ENCODE results near the gene TBC1D4.
"Not testable (repeated sequence)": the region's sequence is repeated elsewhere in the genome, so short reads cannot be mapped to it uniquely, and the experiment has no call there.

Gene TBC1D4

DNA sequence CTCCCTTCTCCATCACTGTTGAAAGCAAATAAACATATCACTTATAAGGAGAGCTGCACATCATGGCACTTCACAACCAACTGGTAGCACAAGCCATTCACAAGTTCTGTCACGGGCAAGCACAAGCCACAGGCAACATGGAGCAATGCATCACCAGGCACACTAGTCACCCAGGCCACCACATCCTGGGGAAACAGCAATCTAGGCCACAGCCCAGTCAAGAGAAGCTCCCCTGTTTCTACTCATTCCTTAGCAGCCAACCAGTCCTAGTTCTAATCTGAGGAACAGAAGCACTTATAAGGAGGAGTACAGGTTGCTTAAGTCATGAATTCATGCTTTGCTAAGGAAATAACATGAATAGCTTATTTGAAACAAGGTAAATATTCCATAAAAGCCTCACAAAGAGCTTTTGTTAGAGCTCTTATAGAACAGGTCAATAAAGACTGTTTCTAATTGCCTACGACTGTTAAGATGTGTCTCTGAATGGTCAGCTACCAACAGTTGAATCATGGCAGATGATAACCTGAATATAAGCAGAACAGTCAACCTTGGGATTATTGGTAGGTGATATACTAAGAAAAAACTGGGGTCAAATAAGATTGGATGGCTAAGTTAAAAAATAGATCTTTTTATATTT is 169.0 kb downstream of the TBC1D4 start:
- no peak for DNase-seq

DNA sequence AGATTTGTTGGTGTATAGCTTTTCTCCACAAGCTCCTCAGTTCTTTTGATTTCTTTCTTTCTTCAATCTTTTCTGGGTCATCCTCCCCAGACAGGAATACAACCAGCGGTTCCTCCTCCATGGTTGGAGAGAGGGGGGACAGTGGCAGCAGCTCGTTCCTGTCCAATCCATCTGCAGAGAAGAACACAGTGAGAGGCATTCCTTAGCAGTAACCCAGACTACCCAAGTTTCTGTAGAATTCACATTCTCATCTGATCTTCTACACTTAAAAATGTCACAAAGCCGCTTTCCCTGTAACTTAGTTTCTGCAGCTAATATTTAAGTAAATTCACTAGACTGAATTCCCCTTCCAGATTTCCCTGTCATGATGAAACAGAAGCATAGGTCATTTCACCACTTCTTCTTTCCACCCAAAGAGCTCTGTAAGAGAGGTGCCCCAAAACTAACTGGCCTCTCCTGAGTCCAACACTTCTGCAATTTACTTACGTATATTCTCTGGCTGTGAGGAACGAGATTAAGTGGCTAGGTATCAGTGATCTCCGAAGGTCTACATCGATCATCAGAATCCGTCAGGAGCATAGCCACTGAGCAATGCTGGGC is 171.9 kb downstream of the TBC1D4 start:
- DNase-seq = no peak

DNA sequence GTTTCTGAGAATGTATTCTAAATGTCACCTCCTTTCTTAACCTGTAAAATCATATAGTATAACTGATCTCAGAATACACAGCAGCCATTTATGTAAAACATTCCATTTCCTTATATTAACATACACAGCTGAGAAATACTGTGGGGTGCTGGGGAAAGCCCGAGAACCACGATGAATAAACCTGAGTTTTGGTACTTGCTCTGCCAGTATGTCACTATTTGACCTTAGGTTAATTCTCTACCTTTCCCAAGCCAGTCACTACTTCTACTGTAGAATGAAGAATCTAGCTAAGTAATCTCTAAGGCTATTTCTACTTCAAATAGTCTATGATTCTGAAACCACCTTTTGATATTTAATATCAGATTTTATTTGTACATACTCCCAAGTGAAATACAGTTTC is 173.7 kb downstream of the TBC1D4 start:
- no peak for DNase-seq

DNA sequence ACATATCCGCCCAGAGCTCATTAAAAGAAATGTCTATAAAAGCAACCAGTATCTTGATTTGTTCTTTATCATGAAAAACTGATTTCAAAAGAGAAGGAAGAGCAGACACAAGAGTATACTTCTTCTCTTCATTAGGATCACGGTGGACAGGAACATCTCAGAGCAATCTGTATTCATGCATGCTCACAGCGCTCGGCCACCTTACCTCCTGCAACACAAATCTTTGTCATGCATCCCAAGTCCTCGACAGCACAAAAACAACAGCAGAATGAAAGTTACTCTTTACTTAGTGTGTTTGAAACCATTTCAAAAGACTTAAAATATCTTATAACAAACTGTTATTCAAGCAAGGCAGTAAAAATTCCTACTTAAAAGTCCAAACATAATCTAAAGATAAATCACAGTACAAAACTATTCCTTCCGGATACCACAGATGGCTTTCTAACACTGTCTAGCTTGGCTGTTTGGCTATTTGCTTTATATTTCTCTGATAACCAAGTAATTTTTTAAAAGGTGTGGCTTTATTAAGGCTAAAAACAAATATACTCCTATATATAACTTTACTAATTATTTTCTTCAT is 174.5 kb downstream of the TBC1D4 start:
- DNase-seq = no peak

DNA sequence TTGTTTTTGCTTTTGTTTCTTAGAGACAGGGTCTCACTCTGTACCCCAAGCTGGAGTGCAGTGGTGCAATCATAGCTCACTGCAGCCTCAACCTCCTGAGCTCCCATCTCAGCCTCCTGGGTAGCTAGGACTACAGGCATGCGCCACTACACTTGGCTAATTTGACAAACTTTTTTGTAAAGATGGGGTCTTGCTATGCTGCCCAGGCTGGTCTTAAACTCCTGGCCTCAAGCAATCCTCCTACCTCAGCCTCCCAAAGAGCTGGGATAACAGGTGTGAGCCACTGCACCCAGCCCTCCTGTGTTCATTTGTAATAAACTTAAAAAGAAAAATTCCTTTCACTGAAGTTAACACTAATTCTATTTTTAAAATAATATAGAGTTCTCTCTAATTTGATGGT is 175.0 kb downstream of the TBC1D4 start:
- not testable (repeated sequence) for DNase-seq

DNA sequence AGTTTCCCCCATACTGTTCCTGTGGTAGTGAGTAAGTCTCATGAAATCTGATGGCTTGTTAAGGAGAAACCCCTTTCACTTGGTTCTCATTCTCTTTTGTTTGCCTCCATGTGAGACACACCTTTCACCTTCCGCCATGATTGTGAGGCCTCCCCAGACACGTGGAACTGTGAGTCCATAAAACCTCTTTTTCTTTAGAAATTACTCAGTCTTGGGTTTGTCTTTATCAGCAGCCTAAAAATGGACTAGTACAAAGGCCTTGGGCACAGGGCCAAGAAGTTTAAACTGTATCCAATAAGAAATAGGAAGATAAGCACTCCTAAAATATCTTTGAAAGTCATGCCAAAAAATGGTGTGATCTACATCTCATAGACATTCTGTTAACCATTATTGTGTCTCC is 176.9 kb downstream of the TBC1D4 start:
- DNase-seq = no peak

DNA sequence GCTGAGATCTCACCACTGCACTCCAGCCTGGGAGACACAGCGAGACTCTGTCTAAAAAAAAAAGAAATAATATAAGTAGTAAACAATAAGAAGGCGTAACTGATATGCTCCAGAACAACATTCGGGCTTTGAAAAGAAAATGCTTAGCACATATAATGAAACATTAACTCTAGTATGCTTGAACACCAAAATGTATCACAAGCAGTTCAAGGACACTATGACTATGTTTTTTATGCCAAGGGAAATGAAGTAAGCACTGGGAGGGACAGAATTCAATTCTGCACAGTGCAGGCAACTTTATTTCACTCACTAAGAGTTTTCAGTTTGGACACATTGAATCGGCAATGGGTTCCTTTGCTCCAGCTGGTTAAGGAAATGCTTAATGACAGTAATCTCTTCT is 178.7 kb downstream of the TBC1D4 start:
- DNase-seq = no peak

DNA sequence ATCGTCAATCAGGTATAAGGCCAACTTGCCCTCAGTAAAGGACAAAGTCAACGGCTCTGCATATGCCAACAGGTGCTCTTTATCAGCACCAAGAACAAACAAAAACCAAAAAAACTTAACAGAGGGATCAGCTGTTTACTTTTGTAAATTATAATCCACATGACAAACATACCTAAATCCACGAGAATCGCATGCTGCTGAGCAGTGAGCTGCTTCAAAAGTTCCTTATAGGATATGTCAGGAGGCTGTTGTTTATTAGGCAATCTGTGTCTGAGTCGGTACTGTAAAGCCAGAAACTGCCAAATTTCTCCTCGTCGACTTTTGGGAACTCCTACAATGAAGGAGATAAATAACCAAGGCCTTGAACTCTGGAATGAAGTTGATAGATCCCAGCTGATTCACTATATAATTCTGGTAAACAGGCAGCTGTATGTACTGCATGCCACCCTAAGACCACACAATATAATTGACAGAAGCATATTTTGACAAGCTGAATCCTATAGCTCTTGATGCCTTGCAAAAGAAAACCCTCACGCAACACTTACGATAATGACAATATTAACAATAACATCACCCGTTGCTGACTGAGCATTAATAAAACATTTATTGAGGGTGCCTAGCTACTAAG is 179.8 kb downstream of the TBC1D4 start:
- no peak for DNase-seq

DNA sequence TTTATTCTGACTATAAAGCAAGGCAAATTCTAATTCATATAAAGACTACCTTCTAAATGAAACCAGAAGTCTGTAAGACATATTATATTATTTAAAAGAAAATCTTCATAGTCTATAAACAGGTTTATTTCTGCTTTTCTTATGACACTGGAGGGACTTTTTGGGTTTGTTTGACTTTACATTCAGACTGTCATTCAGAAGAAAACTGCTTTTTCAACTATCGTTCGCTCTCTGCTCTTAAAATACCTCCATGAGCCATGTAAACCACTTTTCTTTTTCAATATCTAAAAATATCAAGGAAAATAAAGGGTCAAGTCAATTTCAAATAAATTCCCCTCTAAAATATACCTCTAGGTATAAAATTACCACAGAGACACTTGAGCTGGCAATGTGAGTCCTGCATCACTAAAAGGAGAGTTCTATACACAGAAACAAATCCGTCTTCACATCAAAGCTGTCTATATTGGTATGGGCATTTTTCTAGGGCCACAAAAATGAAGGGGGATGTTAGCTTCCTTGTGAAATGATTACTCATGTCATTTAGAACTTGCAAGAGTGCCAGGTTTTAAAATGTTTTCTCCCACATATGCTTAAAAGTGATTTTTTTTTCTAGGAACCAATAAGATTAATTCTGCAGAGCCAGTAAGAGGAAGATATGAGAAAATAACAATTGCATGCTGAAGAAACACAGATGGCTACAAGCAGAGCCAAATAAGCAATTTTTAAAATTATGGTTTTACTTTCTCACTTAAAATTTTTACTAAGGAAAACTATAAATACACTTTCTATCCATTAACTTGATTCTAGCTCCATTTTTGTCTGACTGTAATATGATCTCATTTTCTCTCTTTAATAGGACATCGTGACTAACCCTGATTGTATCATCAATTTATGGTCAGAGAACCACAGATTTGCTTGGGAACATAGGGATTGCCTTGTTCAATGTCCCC is 181.8 kb downstream of the TBC1D4 start:
- no peak for DNase-seq

DNA sequence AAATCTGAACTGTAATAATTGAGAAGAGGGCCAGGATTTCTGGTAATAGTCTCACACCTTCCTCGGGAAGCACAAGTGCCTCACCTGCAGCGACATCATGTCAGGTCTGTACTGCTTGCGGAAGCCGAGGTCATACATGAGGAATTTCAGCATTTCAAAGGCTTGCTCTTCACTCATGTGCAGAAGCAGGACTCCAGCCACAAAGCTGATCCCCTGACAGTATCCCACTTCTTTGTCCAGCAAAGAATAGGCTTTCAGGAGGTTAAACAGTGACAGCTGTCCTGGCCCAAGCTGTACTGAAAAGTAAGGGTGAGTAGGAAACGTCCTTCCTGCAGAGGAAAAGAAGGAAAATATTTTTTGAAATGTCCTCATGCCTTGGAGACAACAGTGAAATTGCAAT is 182.7 kb downstream of the TBC1D4 start:
- DNase-seq = no peak

DNA sequence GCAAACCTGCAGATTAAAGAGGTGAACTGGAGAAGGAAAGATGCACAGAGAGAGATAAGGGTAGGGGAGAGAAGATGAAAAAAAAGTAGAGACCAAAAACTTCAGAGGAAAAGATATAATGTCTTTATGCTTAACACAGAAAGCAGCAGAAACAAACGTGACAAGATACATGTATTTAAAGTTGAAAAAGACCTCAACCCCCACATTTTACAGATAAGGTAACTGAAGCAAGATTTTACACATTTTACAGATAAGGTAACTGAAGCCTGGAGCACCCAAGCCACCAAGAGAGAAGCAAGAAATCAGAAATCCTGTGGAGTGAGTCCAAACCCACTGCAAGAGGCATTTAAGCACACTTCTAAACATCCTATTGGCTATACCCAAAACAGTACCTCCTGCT is 185.3 kb downstream of the TBC1D4 start:
- DNase-seq = no peak

DNA sequence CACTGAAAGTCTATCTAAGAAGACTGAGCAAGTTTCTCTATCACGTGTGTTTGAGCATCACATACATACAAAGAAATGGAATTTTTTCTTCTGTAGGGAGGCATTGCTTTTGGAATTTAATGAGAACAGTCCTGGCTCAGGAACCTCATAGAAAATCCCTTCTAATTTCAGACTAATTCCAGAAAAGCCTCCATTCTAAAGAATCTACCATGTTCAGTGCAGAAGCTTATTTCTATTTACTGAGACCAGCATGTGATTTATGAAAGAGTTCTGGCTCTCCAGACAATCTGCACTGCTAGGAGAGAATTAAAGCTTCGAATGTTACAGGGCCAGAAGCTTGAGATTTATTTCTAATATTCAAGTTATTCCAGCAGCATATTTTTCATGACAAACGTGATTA is 186.8 kb downstream of the TBC1D4 start:
- no peak for DNase-seq

DNA sequence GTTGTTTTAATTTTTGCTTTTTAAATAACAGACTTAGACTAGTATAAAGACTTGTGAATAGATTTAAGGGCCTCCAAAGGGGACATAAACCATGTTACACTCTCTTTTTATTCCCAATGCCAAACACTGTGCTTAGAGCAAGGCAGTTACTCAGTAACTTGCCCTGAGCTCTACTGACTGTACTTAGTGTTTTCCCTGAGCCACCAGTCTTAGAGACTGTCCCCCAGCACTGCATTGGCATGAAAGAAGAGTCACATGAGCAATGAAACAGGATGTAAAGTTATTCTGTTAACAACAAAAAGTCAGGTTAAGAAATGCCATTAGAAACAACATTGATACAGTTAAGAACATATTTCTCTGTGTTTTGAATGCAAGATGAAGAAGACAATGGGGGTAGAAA is 187.9 kb downstream of the TBC1D4 start:
- no peak for DNase-seq

DNA sequence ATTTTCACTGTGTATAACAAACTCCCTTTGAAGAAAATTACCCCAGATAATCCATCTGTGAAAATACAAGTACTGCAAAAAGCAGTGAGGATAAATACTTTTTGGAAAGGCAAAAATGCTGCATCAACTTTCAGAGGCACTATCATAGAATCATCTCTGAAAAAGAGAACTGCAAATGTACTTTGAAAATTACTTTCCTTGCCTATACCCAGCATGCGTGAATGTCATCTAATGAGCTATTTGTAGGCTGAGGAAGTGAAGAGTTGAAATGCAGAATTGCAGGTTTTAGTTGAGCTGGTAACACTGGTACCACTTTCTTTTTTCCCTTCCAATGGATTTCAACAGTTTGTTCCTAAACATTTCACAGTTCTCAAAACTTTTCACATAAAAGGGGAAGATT is 196.7 kb downstream of the TBC1D4 start:
- DNase-seq = no peak

DNA sequence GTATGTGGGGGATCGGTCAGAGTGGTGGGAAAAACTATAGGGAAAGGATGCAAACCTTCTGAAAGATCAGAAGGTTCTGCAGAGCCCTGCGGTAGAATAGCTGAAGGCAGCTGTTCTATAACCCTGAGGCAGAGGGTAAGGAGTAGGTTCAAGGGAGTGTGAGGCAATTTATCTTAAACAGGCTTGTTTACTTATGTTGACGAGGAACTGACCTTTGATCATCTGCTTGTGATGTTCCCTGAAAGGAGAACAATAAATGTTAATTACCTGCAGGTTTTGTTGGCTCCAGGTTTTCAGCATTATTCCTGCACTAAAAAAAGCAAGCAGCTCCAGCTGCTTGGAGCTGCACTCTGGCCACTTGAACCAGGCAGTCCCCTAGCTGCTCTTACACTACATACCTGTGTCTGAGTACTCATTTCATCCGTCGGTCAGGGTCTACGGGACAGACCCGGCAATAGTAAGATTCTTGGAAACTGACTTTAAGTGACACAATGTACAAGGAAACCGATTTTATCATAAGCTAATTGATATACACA is 202.1 kb downstream of the TBC1D4 start:
- no peak for DNase-seq

DNA sequence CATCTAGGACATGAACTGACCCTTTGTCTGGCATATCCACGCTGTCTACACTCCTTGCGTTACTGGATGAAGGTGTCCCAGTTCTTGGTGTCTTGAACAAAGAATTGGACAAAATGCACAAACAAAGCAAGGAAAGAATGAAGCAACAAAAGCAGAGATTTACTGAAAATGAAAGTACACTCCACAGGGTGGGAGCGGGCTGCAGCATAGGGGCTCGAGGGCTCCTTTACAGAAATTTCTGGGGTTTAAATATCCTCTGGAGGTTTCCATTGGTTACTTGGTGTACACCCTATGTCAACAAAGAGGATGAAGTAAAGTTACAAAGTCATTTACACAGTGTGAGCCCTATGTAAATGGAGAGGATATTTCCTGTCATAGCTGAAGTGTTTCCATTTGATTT is 208.3 kb downstream of the TBC1D4 start:
- not testable (repeated sequence) for DNase-seq

DNA sequence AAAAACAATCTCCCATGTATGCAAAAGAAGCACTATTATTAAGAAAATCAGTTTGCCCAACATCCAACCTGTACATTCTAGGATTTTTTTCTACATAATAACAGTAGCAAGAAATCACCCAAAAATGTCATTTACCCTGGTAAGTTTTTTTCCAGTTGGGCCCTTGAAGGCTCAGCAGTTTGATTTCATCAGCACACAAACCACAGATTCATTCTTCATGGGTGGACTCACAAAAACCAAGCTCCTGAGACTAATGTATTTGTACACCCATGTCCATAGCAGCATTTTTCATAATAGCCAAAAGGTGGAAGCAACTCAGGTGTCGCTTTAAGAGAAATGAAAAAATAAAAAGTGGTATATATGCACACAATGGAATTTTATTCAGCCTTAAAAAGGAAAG is 210.1 kb downstream of the TBC1D4 start:
- DNase-seq = no peak

DNA sequence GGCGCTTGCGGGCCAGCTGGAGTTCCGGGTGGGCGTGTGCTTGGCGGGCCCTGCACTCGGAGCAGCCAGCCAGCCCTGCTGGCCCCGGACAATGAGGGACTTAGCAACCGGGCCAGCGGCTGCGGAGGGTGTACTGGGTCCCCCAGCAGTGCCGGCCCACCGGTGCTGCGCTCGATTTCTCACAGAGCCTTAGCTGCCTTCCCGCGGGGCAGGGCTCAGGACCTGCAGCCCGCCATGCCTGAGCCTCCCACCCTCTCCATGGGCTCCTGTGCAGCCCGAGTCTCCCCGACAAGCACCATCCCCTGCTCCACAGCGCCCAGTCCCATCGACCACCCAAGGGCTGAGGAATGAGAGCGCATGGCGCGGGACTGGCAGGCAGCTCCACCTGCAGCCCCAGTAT is 213.5 kb downstream of the TBC1D4 start:
- DNase-seq = not testable (repeated sequence)

DNA sequence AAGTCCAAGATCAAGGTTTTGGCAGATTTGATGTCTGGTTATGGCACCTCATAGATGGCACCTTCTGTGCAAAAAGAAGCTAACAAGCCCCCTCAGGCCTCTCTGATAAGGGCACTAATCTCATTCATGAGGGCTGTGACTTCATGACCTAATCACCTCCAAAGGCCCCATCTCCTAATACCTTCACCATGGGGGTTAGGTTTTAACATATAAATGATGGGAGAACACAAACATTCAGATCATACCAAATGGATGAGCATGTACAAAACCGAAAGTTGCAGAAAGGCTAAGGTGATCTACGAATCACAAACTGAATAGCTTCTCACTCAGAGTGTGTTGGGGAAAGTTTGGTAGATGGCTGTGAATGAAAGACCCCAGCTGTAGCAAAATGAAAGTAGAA is 217.4 kb downstream of the TBC1D4 start:
- DNase-seq = no peak

DNA sequence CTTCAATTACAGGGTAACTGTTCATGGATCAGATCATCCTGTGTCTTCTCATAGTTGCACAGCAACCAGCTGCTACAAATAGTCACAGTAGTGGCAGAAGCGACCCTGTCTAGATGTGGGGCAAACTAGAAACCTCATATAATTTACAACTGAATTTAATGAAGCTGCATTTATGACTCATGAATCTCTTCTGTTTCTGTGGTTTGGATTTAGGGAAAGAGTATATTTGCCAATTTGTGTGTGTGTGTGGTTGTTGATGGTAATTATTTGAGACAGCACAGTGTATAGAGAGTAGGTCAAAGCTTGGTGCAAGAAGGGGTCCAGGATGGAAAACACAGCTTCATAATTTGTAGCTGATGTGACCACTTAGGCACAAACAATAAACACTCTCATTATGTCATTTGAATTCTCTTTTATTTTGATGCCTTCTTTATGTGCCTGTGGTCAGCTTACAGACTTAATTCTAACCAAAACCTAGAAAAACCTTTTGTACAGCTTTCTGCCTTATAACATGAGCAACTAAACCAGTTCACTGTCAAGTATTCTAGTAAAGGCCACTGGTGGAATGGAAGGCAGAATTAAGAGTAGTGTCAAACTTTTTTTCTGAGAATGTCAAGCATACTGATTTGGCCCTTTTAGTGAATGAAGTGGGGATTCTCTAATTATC is 218.1 kb downstream of the TBC1D4 start:
- DNase-seq = no peak

DNA sequence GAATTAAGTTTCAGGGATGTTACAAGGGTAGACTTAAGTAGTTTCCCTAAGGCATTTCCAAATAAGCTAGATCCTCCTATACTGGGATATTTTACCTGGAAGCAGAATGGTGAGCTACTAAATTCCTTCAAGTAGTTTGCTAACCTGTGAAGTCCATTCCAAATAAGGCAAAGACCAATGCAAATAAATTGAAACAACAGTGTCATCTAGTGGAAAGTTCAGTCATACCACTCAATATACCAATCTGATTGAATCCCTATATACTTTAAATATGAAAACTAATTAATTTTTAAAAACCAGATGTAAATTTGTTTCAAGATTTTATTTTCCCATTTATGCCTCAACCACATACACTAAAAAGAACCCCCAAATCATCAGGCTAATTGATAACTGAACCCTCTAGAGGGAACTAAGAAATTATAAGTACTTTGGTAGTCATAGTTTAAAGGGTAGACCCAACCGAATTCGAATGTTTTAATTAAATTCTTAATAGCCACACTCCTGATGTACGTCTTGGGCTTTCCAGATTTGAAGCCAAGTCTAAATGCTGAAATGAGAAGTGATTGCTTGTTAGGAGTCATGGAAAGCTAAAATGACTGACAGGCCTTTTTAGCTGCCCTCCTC is 223.7 kb downstream of the TBC1D4 start:
- peak; percentile 9 for DNase-seq

DNA sequence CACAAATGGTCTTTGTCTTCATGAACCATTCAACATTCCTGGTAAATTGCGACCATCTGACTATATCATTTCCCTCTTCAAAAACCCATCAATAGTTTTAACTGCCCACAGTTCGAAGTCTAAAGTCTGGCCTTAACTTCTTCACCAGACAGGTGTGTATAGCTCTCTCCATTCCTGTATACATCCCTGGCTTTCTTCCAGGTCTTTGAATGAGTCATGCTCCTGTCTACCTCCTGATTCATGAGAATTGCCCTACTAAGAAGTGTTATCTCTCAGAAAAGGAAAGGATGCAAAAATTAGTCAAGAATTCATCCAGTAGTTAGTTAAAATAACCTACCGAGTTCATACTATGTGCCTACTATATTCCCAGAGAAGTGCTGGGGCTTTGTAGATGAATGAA is 225.0 kb downstream of the TBC1D4 start:
- no peak for DNase-seq

Data from amniotic stem cell (primary cell).